ENCODE results near the gene ITIH1.

DNA sequence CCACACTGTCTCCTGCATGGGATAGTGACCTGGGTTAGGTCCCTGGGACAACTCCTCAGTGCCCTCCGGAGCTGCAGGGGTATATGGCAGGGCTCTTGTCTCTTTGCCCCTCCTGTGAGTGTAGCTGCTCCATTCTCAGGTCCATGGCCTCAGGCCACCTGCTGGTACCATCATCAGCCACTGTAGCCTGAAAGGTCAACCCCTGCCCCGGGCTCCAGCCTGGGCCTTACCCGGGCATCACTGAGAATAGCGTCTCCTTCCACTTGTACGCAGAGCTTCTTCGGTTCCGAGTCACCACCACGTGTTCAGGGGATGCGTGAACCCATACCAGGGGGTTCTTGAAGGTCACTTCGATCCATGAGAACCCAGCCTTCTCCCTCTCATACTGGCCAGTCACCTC is 39.3 kb downstream of the ITIH1 start:
- TF ChIP-seq, protein P1, sequence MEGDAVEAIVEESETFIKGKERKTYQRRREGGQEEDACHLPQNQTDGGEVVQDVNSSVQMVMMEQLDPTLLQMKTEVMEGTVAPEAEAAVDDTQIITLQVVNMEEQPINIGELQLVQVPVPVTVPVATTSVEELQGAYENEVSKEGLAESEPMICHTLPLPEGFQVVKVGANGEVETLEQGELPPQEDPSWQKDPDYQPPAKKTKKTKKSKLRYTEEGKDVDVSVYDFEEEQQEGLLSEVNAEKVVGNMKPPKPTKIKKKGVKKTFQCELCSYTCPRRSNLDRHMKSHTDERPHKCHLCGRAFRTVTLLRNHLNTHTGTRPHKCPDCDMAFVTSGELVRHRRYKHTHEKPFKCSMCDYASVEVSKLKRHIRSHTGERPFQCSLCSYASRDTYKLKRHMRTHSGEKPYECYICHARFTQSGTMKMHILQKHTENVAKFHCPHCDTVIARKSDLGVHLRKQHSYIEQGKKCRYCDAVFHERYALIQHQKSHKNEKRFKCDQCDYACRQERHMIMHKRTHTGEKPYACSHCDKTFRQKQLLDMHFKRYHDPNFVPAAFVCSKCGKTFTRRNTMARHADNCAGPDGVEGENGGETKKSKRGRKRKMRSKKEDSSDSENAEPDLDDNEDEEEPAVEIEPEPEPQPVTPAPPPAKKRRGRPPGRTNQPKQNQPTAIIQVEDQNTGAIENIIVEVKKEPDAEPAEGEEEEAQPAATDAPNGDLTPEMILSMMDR (IDR thresholded peaks at IDR 0.05) = no peak
- TF ChIP-seq POLR2A (IDR thresholded peaks at IDR 0.05) = no peak
